HG03135 (cell line): ENCODE measurements around the gene GLS2.
"Not testable (repeated sequence)": the region's sequence is repeated elsewhere in the genome, so short reads cannot be mapped to it uniquely, and the experiment has no call there.

Experiments used
- ATAC-seq: cut with Tn5 transposase; IDR thresholded peaks from one replicate; pipeline ENCODE4 v1.9.1; 2021; ENCODE audit warnings: mild to moderate bottlenecking, moderate library complexity; ENCODE audit not compliant: unreplicated experiment

The GLS2 gene

DNA sequence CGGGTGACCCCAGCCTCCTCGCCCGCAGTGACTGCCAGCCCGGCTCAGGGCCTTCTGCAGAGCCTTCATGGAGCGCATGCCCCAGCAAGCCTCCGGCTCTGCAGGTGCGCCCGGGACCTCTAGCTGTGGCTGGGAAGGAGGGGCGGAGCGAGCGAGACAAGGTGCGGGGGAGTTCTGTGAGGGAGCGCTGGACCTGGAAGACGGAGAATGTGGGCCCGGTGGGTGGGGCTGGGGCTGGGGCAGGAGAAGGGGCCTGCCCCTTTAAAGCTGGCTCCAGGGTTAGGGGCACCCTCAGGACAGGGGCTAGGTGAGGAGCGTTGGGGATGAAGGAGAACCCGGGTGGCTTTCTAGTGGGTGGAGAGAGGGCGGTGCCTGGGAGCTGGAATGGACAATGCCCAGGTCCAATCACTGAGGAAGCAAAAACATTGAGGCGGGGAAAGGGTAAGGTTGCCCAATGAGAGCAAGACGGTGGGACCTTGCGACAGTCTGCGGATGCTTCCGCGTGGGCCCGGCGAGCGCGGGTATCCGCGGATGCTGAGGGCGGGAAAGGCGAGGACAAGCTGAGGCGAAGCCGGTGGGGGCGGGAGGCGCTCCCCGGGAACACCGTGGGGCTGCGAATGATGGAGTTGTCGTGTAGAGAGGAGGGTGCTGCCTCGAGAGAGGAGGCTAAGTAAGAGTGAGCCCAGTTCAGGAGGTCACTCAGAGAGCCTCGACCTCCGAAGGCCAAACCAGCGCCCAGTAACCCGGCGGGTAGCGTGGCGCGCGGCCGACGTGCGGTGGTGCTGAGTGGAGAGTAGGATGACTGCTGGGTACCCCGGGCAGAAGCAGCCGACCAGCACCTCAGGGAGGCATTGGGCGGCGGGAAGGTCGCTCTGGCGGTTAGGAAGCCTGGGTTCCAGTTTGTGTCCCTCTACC is at the start of gene GLS2:
GLS2 (minus strand) TSS at position 121 of the 915 bp plus-strand sequence; CDS start at position 78, 43 bp downstream.
- peak; percentile 86 for ATAC-seq

DNA sequence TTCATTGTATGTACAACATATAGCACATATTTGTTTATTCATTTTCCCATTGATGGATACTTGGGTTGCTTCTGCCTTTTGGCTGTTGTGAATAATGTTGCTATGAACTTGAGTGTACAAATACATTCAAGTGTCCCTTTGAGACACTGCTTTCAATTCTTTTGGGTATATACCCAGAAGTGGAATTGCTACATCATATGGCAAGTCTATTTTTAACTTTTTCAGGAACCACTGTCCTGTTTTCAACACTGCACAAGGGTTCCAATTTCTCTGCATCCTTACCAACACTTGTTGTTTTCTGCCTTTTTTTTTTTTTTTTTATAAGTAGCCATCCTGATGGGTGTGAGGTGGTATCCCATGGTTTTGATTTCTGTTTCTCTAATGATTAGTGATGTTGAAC is 49.6 kb upstream of the GLS2 start:
- ATAC-seq = no peak

DNA sequence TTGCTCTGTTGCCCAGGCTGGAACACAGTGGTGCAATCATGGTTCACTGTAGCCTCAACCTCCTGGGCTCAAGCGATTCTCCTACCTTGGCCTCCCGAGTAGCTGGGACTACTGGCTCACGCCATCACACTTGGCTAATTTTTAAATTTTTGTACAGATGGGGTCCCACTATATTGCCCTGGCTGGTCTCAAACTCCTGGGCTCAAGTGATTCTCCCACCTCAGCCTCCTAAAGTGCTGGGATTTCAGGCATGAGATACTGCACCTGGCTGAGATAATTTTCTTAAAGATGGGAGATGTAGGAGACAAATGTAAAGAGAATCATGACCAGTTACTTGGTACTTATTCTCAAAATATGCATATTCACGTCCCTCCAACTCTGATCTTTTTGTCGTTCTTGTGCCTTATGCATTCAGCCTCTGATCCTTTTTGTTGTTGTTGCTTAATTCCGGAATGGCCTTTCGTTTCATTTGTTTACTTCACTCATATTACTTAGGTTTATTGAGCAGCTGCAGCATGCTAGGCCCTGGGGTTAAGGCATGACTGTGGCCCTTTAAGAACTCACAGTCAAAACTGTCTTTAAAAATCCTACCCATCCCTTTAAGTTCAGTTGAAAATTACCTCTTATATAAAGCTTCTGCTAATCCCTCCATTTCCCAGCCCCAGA is 42.6 kb upstream of the GLS2 start:
- ATAC-seq = no peak

DNA sequence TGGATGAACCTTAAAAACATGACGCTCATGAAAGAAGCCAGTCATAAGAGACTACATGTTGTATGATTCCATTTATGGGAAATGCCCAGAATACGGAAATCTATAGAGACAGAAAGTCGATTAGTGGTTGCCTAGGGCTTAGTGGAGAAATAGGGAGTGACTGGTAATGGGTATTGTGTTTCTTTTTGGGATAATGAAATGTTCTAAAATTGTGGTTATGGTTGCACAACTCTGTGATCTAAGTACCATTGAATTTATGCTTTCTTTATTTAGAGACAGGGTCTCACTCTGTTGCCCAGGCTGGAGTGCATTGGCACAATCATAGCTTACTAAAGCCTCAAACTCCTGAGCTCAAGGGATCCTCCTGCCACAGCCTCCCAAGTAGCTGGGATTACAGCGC is 41.7 kb upstream of the GLS2 start:
- no peak for ATAC-seq

DNA sequence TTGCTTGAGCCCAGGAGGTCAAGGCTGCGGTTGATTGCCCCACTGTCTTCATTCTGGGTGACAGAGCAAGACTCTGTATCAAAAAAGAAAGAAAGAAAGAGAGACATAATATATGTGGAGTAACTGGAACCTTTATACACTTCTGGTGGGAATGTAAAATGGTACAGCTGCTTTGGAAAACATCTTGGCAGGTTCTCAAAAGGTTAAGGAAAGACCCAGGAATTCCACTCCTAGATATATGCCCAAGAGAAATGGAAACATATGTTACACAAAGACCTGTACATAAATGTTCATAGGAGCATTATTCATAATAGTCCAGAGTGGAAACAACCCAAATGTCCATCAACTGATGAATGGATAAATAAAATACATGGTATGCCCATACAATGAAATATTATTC is 40.9 kb upstream of the GLS2 start:
- ATAC-seq = no peak

DNA sequence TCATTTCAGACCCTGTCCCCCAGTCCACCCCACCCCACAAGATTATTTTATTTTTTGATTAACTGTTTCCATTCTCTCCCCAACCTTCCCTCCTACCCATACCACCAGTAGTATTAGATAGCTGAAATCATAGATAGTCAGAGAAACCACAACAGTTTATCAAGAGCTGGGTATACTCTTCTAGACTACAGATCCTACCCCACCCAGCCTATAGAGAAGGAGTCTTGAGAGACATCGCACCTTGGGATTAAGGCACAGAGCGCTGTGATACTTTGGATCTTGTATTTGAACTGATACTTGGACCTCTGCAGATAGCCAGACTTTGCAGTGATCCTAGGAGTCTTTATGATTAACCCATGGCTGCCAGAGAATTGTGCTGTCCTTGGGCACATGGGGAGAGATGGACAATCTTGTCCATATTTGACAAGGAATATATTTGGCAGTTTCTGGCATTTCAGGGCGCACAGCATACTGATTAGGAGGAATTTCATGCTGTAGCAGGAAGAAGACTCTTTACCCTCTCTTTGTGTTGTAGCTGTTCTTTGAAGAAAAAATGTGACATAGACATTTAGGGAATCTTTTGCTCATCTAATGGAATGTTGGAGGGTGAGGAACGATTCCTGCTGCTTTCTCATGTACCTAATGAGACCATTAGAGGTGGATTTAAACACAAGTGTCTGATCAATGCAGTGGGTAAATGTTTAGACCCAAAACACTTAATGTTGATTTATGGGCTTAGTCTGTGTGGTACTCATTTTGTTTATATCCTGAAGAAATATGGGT is 34.6 kb upstream of the GLS2 start:
- ATAC-seq = no peak

DNA sequence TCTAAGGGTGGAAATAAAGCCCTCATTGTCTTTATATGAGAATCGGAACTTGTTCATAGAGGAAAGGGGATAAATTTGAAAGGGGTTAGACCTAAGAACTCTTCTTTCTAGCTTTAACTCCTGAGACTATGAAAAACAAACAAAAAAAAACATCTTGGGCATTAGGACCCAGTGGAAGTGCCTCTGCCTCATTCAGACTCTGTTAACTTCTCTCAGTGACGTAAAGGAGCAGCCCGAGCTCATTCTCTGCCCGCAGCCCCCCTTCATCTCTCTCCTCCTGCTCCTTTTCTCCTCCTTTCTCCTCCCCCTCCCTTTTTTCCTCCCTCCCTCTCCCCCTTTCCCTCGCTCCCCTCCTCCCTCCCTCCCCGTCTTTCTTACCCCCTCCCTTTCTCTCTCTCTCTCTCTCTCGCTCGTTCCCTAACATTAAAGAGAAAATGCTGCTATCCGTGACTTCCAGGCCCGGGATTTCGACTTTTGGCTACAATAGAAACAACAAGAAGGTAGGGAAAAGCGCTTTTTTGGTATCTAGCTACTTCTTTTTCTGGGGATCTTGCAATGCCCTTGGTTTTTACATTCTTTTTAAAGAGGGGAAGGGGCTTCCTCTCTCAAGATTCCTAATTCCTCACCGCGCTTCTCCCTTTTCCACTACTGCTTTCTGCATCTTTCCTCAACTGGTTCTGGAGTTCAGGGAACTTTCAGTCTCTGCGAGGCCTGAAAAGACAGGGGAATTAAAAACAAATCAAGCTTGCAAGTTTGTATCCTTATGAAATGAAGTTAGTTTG is 33.8 kb upstream of the GLS2 start, which contains the start of gene RBMS2:
RBMS2 (plus strand) TSS at position 231 of the 782 bp plus-strand sequence; CDS start at position 435, 204 bp downstream.
- ATAC-seq = no peak

DNA sequence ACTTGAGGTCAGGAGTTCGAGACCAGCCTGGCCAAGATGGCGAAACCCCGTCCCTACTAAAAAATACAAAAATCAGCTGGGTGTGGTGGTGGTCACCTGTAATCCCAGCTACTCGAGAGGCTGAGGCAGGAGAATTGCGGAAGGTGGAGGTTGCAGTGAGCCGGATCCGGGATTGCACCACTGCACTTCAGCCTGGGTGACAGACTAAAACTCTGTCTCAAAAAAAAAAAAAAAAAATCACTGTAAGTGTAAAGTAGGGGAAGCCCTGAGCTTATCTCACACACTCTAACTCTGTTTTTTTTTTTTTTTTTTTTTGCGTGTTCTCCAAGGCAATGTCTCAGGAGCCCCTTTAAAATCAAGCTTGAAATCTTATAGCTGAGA is 33.2 kb upstream of the GLS2 start:
- ATAC-seq = no peak

DNA sequence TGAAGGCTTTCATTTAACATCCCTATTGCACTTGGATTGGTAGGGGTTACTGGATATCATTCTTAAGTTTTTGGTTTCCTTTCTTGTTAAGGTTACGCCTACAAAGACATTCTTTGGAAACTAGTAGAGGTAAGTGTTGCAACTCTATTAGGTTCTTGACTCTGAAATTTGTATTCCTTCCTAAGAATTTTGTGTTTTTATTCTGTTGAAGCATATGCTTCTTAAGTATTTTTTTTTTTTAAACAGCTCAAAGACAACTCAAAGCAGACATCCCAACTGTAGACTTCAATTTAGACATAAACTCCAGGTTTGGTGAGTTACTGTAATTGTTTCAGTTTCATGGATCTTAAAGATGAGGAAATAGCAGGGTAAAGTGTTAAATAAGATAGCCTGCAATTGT is 32.5 kb upstream of the GLS2 start:
- no peak for ATAC-seq

DNA sequence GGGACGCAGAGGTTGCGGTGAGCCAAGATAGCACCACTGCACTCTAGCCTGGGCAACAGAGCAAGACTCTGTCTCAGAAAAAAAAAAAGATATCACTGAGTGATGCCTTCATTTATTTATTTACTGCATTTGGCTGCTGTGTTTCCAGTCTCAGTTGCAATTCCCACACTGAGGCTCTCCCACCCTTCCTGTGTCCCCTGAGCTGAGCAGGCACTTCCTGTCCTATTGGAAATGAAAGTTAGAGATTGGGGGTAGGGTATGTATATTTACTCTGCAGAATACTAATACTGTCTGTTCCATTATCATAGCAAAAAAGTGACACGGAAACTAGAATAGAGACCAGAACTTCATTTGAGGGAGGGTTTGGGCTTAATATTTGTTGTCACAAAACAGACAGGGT is 32.1 kb upstream of the GLS2 start:
- no peak for ATAC-seq

DNA sequence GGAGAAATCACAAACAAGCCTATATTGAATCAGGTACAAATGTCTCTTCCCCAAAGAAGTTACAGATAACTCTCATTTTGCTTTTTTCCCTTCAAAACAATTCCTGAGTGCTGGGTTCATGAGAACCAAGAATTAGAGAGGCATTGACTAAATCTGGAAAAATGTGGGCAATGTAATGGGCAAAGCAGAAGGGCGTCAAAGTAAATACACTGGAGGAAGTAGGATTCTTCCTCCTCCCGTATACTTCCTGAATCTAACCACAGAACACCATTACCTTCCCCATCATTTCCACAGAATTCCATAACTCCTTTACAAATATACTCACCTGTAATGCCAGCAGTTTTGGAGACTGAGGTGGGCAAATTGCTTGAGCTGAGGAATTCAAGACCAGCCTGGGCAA is 30.6 kb upstream of the GLS2 start:
- no peak for ATAC-seq

DNA sequence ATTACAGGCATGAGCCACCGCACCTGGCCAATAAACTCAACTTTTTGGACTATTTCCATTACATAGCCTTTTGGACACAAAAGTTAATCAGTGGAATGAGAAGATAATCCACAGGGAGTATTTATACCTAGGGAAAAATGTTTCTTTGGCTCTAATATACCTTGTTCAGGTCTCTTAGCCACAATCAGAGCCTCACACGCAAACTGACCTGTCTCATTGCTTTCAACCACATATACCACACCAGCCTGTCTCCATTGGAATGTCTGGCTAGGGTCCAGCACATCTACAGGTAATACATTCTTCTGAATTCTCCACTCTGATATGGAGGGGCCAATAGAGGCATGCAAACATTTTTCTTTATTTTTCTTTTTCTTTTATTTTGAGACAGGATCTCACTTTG is 29.9 kb upstream of the GLS2 start:
- no peak for ATAC-seq

DNA sequence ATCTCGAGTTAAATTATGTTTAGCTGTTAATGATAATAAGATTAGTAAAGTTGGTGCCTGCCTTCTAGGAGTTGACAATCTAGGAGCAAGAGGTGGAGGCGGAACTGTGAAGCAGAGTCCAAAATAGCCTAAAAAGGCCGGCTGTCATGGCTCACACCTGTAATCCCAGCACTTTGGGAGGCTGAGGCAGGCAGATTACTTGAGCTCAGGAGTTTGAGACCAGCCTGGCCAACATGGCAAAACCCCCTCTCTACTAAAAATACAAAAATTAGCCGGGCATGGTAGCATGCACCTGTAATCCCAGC is 26.0 kb upstream of the GLS2 start:
- ATAC-seq = not testable (repeated sequence)

DNA sequence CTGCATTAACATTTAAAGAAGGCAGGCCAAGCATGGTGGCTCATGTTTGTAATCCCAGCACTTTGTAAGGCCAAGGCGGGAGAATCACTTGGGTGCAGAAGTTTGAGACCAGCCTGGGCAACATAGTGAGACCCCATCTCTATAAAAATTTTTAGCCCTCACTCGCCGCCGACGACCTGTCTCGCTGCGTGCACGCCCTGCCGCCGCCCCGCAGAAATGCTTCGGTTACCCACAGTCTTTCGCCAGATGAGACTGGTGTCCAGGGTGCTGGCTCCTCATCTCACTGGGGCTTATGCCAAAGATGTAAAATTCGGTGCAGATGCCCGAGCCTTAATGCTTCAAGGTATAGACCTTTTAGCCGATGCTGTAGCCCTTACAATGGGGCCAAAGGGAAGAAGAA is 22.8 kb upstream of the GLS2 start:
- ATAC-seq = no peak

DNA sequence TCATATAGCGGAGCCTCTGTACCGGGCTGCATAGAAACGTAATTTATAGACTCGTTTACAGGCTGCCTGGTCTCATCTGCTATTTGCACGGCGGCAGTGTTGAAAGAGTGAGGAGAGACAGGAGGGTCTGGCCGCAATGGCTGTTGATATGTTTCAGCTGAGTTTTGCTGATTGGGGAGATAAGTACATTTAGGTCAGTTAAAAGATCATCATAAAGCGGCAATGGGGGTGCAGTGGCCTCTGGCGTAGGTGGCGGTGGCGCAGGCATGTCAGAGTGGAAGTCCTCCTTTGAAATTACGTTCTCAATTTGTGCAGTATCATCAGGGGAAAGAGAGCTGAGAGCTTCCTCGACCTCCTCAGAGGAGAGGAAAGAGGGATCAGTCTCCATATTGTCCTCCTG is 11.9 kb upstream of the GLS2 start:
- not testable (repeated sequence) for ATAC-seq

DNA sequence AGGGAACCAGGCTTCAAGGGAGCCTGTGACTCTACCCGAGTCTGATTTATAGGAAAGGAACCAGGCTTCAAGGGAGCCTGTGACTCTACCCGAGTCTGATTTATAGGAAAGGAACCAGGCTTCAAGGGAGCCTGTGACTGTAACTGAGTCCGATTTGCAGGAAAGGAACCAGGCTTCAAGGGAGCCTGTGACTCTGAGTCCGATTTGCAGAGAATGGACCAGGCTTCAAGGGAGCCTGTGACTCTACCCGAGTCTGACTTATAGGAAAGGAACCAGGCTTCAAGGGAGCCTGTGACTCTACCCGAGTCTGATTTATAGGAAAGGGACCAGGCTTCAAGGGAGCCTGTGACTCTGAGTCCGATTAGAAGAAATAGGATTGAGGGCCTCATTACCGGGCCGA is 11.5 kb upstream of the GLS2 start:
- not testable (repeated sequence) for ATAC-seq

DNA sequence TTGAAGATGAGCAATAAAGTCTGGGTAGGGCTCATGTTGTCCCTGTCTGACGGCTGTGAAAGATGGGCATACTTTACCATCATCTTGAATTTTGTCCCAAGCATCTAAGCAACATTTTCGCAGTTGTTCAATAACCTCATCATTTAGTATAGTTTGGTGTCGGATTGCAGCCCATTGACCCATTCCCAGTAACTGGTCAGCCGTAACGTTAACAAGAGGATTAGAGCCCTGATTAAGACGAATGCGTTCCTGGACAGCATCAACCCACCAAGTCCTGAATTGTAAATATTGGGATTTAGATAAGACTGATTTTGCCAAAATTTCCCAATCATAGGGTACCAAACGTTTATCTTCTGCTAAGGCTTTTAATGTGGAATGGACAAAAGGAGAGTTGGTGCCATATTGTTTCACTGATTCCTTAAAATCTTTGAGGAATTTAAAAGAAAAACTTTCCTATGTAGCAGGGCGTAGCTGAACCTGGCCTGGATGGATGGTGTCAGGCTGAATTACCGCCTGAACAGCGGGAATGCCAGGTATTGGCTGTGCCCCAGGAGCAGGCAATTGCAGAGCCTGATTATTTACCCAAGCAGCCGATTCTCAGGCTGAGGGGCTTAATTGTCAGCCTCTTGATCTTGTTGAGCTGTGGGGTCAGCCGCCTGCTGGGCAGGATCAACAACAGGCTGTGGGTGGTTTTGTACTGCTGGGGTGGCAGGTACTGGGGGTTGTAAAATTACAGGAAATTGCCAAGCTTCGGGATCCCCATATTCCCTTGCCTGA is 10.4 kb upstream of the GLS2 start:
- ATAC-seq = not testable (repeated sequence)

DNA sequence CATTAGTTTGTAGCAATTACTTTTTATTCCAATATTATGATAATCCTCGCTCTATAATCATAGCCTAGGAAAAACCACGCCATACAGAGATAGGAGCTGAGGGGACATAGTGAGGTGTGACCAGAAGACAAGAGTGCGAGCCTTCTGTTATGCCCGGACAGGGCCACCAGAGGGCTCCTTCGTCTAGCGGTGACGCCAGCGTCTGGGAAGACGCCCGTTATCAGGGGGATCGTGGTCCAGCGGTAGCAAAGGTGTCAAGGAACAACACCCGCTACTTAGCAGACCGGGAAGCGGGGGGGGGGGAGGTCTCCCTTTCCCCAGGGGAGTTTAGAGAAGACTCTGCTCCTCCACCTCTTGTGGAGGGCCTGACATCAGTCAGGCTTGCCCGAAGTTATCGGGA is 8.7 kb upstream of the GLS2 start:
- ATAC-seq = not testable (repeated sequence)

DNA sequence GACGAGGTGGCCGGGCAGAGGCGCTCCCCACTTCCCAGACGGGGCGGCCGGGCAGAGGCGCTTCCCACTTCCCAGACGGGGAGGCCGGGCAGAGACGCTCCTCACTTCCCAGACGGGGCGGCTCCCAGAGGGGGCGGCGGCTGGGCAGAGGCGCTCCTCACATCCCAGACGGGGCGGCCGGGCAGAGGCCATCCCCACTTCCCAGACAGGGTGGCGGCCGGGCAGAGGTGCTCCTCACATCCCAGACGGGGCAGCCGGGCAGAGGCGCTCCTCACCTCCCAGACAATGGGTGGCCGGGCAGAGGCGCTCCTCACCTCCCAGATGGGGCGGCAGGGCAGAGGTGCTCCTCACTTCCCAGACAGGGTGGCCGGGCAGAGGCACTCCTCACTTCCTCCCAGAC is 6.5 kb upstream of the GLS2 start:
- ATAC-seq = not testable (repeated sequence)

DNA sequence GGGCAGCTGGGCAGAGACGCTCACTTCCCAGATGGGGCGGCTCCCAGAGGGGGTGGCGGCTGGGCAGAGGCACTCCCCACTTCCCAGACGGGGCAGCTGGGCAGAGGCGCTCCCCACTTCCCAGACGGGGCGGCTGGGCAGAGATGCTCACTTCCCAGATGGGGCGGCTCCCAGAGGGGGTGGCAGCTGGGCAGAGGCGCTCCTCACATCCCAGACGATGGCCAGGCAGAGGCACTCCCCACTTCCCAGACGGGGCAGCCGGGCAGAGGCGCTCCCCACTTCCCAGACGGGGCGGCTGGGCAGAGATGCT is 6.1 kb upstream of the GLS2 start:
- ATAC-seq = not testable (repeated sequence)
